Keratinocyte (primary cell): Measurements from ENCODE around the gene ARHGEF33. TPM values are rescaled to one million over a fixed set of nuclear protein-coding genes. Genes with fewer than 3 reads are reported as not detected.
"Not testable (repeated sequence)": the region's sequence is repeated elsewhere in the genome, so short reads cannot be mapped to it uniquely, and the experiment has no call there.

Experiments
- DNase-seq: peaks from one replicate; pipeline ENCODE4 v3.0.0-alpha.2; 2011; ENCODE audit warnings: low read depth, missing footprints, low spot score
- FAIRE-seq: peaks from 2 replicates; lab custom pipeline; 2011; peaks lifted over from hg19 to GRCh38; lab: Jason Lieb, UNC
- H2AFZ ChIP-seq: 2 replicates; pipeline ENCODE4 v1.6.0; 2012; ENCODE audit warnings: low read length, control low read depth, inconsistent platforms; ENCODE audit not compliant: control insufficient read depth
- H3K27ac ChIP-seq: 2 replicates; pipeline ENCODE4 v1.5.1; 2011; ENCODE audit warnings: low read length; ENCODE audit not compliant: control insufficient read depth, insufficient read depth
- H3K27me3 ChIP-seq: 3 replicates; pipeline ENCODE4 v1.6.0; 2011; ENCODE audit warnings: low read length; ENCODE audit not compliant: control insufficient read depth, insufficient read depth; ENCODE audit errors: extremely low read depth
- H3K36me3 ChIP-seq, 2 experiments: 2 replicates in 1 of 2; 3 replicates in 1 of 2; pipeline ENCODE4 v1.5.1; 2011; ENCODE audit warnings: low read length in 2 of 2, mild to moderate bottlenecking in 1 of 2; ENCODE audit not compliant: control insufficient read depth in 2 of 2, insufficient read depth in 2 of 2; ENCODE audit errors: extremely low read depth in 1 of 2
- H3K4me1 ChIP-seq: 3 replicates; pipeline ENCODE4 v1.5.1; 2011; ENCODE audit warnings: low read length; ENCODE audit not compliant: control insufficient read depth, insufficient read depth; ENCODE audit errors: extremely low read depth
- H3K4me2 ChIP-seq: 3 replicates; pipeline ENCODE4 v1.6.0; 2011; ENCODE audit warnings: low read depth, low read length; ENCODE audit not compliant: control insufficient read depth, insufficient read depth; ENCODE audit errors: extremely low read depth
- H3K4me3 ChIP-seq, 3 experiments: fragments of 200-600 bp in 1 of 3; sonication (generic) in 1 of 3; 2 replicates in 2 of 3; 3 replicates in 1 of 3; pipeline ENCODE4 v1.5.1; 2011 to 2016; ENCODE audit warnings: low read length in 3 of 3, mild to moderate bottlenecking in 3 of 3, control low read depth in 2 of 3, inconsistent platforms in 1 of 3, low read depth in 1 of 3, mixed read lengths in 1 of 3, mixed run types in 1 of 3, moderate library complexity in 1 of 3; ENCODE audit not compliant: control insufficient read depth in 2 of 3, insufficient read depth in 2 of 3; ENCODE audit errors: extremely low read depth in 1 of 3
- H3K79me2 ChIP-seq: 2 replicates; pipeline ENCODE4 v1.6.0; 2012; ENCODE audit warnings: low read length; ENCODE audit not compliant: control insufficient read depth, insufficient read depth
- H3K9ac ChIP-seq: 3 replicates; pipeline ENCODE4 v1.6.0; 2011; ENCODE audit warnings: low read length; ENCODE audit not compliant: control insufficient read depth, insufficient read depth; ENCODE audit errors: extremely low read depth
- H3K9me1 ChIP-seq: 3 replicates; pipeline ENCODE4 v1.6.0; 2011; ENCODE audit warnings: low read length; ENCODE audit not compliant: control insufficient read depth, insufficient read depth; ENCODE audit errors: extremely low read depth
- H3K9me3 ChIP-seq: 2 replicates; pipeline ENCODE4 v1.5.1; 2012; ENCODE audit warnings: low read depth, low read length; ENCODE audit not compliant: control insufficient read depth
- H4K20me1 ChIP-seq: 3 replicates; pipeline ENCODE4 v1.6.0; 2011; ENCODE audit warnings: low read length; ENCODE audit not compliant: control insufficient read depth, insufficient read depth; ENCODE audit errors: extremely low read depth
- EZH2 ChIP-seq: IDR thresholded peaks from one replicate; pipeline ENCODE4 v1.6.1; 2012; ENCODE audit warnings: inconsistent platforms, mild to moderate bottlenecking, low read length, moderate library complexity
- dilution Hi-C: fragments of 300-500 bp; cut with MboI; formaldehyde crosslinking; loops from one replicate; pipeline ENCODE4 v1.7.0; 2020; ENCODE audit warnings: low sequenced_read_pairs; ENCODE audit not compliant: extremely low pct_ligation_motif_present
- polyA plus RNA-seq, 5 experiments: library from polyadenylated mRNA; depleted of rRNA in 3 of 5; stranded (reverse) in 3 of 5; stranded (forward) in 1 of 5; unstranded in 1 of 5; fragments of >200 nt; gene quantifications; 1 replicate in 1 of 5; 2 replicates in 3 of 5; 3 replicates in 1 of 5; pipeline versions ENCODE4 v1.2.1 to v1.2.3, GENCODE V29; 2011 to 2012; ENCODE audit warnings: missing spikeins in 2 of 5, low read depth in 1 of 5, low replicate concordance in 1 of 5
- TF ChIP-seq, protein P1 (sequence below), 3 experiments: IDR thresholded peaks in 1 of 3; conservative IDR thresholded peaks in 1 of 3; optimal IDR thresholded peaks in 1 of 3; 2 replicates in 2 of 3; 3 replicates in 1 of 3; pipeline versions ENCODE3 to v1.5.1; 2011; ENCODE audit warnings: low read length in 3 of 3, mild to moderate bottlenecking in 3 of 3, moderate library complexity in 2 of 3, control low read depth in 1 of 3, inconsistent platforms in 1 of 3; ENCODE audit not compliant: insufficient read depth in 2 of 3; ENCODE audit errors: extremely low read depth in 1 of 3

Gene ARHGEF33
- polyA plus RNA-seq, 1 donor (not counting 4 experiments of a cell fraction or from before 2014, with no cell fraction given): 0.09 TPM

DNA sequence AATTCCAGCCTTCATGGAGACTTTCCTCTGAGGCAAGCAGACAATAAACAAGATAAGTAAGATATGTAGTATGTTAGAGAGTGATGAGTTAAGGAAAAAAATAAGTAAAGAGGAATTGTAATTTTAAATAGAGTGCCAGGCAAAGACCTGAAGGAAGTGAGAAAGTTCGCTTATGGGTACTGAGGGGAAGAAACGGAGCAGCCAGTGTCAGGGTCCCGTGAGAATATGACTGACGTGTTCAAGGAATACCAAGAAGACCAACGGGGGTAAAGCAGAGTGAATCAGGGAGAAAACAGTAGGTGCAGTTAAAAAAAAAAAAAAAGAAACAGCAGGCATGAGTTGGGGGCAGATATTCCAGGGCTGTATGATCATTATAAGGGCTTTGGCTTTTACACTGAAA lies 45.1 kb downstream of the ARHGEF33 start:
- DNase-seq (no peak), FAIRE-seq (no peak)
- Histone ChIP-seq H3K9me1 (no peaks in the 10 kb centered on the region), H2AFZ (no peak overlapping the region), H3K4me2 (no peak overlapping the region), H3K9ac (no peak overlapping the region), H3K9me3 (no peaks in the 10 kb centered on the region), H3K36me3 (no peaks in the 10 kb centered on the region), H3K27ac (no peak overlapping the region), H3K79me2 (no peaks in the 10 kb centered on the region), H3K27me3 (no peaks in the 10 kb centered on the region), H3K4me3 (no peak overlapping the region), H4K20me1 (no peaks in the 10 kb centered on the region), H3K4me1 (no peaks in the 10 kb centered on the region)
- TF ChIP-seq EZH2: no peak
- TF ChIP-seq, protein P1, sequence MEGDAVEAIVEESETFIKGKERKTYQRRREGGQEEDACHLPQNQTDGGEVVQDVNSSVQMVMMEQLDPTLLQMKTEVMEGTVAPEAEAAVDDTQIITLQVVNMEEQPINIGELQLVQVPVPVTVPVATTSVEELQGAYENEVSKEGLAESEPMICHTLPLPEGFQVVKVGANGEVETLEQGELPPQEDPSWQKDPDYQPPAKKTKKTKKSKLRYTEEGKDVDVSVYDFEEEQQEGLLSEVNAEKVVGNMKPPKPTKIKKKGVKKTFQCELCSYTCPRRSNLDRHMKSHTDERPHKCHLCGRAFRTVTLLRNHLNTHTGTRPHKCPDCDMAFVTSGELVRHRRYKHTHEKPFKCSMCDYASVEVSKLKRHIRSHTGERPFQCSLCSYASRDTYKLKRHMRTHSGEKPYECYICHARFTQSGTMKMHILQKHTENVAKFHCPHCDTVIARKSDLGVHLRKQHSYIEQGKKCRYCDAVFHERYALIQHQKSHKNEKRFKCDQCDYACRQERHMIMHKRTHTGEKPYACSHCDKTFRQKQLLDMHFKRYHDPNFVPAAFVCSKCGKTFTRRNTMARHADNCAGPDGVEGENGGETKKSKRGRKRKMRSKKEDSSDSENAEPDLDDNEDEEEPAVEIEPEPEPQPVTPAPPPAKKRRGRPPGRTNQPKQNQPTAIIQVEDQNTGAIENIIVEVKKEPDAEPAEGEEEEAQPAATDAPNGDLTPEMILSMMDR (optimal IDR thresholded peaks at IDR 0.05 in 1 of 3, IDR thresholded peaks at IDR 0.05 in 1 of 3, conservative IDR thresholded peaks at IDR 0.05 in 1 of 3; ENCODE audit: extremely low read depth in 1 of 3, insufficient read depth in 2 of 3, low read length in 3 of 3): no peak
- dilution Hi-C loops: no loop called here

DNA sequence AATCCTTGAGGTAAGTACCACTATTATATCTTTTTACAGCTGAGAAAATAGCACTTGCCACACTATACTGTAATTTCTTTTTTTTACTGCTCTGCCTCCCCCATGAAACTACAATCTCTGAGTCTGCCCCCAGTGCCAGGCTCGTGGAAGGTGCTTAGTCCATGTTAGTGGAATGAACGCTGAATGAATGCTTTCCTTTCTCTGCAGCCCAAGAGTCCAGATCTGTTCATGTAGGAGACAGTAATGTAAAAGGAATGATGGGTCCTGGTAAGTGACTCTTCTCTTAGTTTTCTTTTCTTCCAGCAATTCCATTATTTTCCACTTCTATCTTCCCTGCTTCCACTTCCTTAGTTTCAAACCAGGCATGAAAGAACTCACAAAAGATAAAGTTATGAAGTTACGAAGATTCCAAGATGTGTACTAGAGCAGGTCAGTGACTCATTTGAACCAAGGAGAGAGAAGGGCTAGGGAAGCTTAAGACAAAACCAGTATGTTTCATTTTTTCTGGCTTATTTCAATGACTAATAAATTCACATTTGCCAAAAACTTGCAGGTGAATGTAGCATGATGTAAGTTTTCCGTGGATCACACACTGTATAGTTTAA lies 46.0 kb downstream of the ARHGEF33 start:
- TF ChIP-seq, protein P1 (optimal IDR thresholded peaks at IDR 0.05 in 1 of 3, IDR thresholded peaks at IDR 0.05 in 1 of 3, conservative IDR thresholded peaks at IDR 0.05 in 1 of 3; ENCODE audit: extremely low read depth in 1 of 3, insufficient read depth in 2 of 3, low read length in 3 of 3): no peak
- TF ChIP-seq EZH2: no peak
- FAIRE-seq (no peak), DNase-seq (no peak)
- dilution Hi-C loops: no loop called here
- Histone ChIP-seq H3K4me2 (no peak overlapping the region), H2AFZ (no peak overlapping the region), H3K4me1 (no peaks in the 10 kb centered on the region), H3K36me3 (no peaks in the 10 kb centered on the region), H4K20me1 (no peaks in the 10 kb centered on the region), H3K9me3 (no peaks in the 10 kb centered on the region), H3K9me1 (no peaks in the 10 kb centered on the region), H3K4me3 (no peak overlapping the region), H3K9ac (no peak overlapping the region), H3K79me2 (no peaks in the 10 kb centered on the region), H3K27ac (no peak overlapping the region), H3K27me3 (no peaks in the 10 kb centered on the region)

DNA sequence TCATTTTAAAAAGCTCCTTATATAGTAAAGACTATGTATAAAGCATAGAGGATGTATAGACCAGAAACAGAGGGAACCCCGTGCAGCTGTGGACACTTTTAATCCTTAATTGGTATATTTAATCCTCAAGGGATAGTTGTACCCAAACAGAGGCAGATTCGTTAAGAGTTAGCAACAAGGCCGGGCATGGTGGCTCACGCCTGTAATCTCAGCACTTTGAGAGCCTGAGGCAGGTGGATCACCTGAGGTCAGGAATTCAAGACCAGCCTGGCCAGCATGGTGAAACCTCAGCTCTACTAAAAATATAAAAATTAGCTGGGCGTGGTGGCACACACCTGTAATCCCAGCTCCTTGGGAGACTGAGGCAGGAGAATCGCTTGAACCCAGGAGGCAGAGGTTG lies 46.8 kb downstream of the ARHGEF33 start:
- FAIRE-seq, H3K79me2 ChIP-seq, H3K27me3 ChIP-seq, H3K36me3 ChIP-seq, H2AFZ ChIP-seq, dilution Hi-C loops, H3K9ac ChIP-seq, H3K4me2 ChIP-seq, H4K20me1 ChIP-seq, H3K27ac ChIP-seq, H3K4me1 ChIP-seq, H3K9me1 ChIP-seq, DNase-seq, H3K4me3 ChIP-seq, H3K9me3 ChIP-seq: not testable (repeated sequence)
